ENCODE data around the gene MYL6B. TPM values are rescaled to one million over a fixed set of nuclear protein-coding genes. Genes with fewer than 3 reads are reported as not detected.

The MYL6B gene
- total and polyA plus RNA-seq, 2 of the 4 experiments (the other 2 are of a cell fraction) = 78.3 to 112 TPM

DNA sequence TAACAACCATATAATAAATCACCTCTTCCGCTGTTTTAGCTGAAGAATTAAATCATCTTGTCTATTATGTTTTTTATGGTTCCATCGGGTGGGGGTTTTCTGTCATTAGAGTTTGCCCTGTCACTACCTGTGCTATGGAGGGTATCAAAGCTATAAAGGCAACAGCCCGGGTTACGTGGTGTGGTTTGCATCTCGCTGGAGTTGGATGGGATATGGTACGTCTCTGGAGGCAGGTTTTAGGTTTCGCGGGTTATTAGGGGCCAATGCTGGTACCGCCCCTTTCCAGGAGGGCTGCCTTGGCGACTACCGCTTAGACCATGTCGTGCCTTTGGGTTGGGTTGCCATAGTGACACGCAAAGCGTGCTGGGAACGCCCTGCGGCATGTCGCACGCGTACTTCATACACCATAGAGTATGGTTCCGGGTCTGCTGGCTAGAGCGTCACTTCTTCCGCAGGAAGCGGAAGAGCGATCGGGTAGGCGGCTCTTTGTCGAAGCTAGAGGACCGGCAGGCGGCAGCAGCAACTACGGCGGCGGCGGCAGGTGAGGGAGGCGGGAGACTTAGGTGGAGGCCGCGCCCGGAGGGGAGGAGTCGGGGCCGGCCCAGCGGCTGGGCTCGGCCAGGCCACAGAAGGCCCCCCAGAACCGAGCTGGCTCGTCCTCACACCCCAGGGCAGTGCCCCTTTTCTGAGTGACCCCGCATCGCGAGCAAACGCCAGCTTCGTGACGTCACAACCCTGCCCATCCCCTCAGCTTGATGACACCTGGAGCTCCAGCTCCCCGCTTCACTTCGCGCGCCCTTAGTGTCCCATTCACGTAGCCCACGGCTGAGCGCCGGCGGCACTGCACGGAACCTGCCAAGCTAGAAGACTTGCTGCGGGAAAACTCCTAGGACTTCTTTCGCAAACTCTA, 34.4 kb upstream of the MYL6B start, which contains the start of gene ZC3H10 (continued):
- TF ChIP-seq FOS (IDR thresholded peaks at IDR 0.05; ENCODE audit: low read depth, low read length) (no peak), BHLHE40 (IDR thresholded peaks at IDR 0.05; ENCODE audit: low read depth, low read length) (peak; percentile 96), RAD21 (IDR thresholded peaks at IDR 0.05; ENCODE audit: low read length) (no peak), MAZ (IDR thresholded peaks at IDR 0.05; ENCODE audit: borderline replicate concordance, low read depth, low read length) (0 out of 2 replicates have a peak, but pooled peaks have one; percentile 9)

Data from IMR-90 (cell line).